GM13977 (cell line): ENCODE measurements around the gene SCAMP1.

Experiments used
- DNase-seq: peaks from one replicate; pipeline ENCODE4 v3.0.0; 2012; ENCODE audit warnings: low spot score
- in situ Hi-C: fragments of 300-500 bp; cut with MboI; formaldehyde crosslinking; loops from one replicate; pipeline ENCODE4 v1.12.0; 2022; ENCODE audit warnings: low sequenced_read_pairs, low pct_unique_long_range_greater_than_20kb, mixed read lengths, inconsistent platforms; ENCODE audit not compliant: unreplicated experiment
- TF ChIP-seq, protein P1 (sequence below): IDR thresholded peaks from 2 replicates; pipeline ENCODE4 v1.5.1; 2012; ENCODE audit warnings: mild to moderate bottlenecking, control low read depth; ENCODE audit not compliant: insufficient read depth; ENCODE audit errors: extremely low read depth, missing control alignments

Gene SCAMP1

GRCh38 chr5:78522476-78523260 is 162.3 kb downstream of the SCAMP1 start:
- in situ Hi-C loops: no loop called here
- no peak for DNase-seq
- TF ChIP-seq, protein P1, sequence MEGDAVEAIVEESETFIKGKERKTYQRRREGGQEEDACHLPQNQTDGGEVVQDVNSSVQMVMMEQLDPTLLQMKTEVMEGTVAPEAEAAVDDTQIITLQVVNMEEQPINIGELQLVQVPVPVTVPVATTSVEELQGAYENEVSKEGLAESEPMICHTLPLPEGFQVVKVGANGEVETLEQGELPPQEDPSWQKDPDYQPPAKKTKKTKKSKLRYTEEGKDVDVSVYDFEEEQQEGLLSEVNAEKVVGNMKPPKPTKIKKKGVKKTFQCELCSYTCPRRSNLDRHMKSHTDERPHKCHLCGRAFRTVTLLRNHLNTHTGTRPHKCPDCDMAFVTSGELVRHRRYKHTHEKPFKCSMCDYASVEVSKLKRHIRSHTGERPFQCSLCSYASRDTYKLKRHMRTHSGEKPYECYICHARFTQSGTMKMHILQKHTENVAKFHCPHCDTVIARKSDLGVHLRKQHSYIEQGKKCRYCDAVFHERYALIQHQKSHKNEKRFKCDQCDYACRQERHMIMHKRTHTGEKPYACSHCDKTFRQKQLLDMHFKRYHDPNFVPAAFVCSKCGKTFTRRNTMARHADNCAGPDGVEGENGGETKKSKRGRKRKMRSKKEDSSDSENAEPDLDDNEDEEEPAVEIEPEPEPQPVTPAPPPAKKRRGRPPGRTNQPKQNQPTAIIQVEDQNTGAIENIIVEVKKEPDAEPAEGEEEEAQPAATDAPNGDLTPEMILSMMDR: no peak

GRCh38 chr5:78523314-78524193 is 163.1 kb downstream of the SCAMP1 start:
- in situ Hi-C loops: no loop called here
- no peak for DNase-seq
- TF ChIP-seq, protein P1: no peak

DNA sequence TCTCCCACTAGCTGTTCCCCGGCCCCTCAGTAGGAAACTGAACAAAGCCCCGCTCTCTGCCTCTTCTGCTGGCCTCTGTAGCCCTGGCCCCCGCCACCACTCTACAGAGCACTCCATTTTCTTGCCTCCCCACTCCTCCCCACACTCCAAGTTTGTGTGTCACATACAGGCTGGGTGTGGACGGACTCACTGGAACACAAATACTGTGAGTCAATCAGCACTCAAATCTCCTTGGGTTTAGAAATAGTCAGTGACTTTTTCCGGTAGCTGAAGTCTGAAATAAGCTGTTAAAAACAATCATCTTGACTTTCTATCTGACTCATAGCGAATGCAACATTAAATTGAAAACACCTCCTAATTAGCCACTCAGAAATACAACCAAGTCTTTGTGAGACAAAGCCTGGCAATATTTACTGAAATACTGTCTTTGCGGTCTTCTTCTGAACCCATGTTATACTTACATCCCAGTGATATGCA is 165.7 kb downstream of the SCAMP1 start:
- DNase-seq: peak; percentile 30
- TF ChIP-seq, protein P1: no peak
- in situ Hi-C loops: no loop called here

GRCh38 chr5:78527054-78527859 is 166.8 kb downstream of the SCAMP1 start:
- TF ChIP-seq, protein P1: no peak
- DNase-seq: no peak

GRCh38 chr5:78527925-78528324 is 167.5 kb downstream of the SCAMP1 start:
- TF ChIP-seq, protein P1: no peak
- no peak for DNase-seq
- in situ Hi-C loops: no loop called here

More at GRCh38 chr5:78527054-78527859, 166.8 kb downstream of the SCAMP1 start:
- in situ Hi-C loops: no loop called here
